HepG2 (cell line): ENCODE results near the gene RTBDN. TPM values are rescaled to one million over a fixed set of nuclear protein-coding genes. Genes with fewer than 3 reads are reported as not detected.

ENCODE experiments used
- CBX1 ChIP-seq: IDR thresholded peaks from one replicate; pipeline ENCODE4 v1.6.1; 2016; ENCODE audit warnings: antibody characterized with exemption, low read depth
- HIVEP1 ChIP-seq: sonication (generic); formaldehyde crosslinking; IDR thresholded peaks from 2 replicates; pipeline ENCODE4 v1.4.0; 2020; ENCODE audit warnings: mild to moderate bottlenecking, missing genetic modification reagents
- KDM5B ChIP-seq: sonication (generic); formaldehyde crosslinking; IDR thresholded peaks from 2 replicates; pipeline ENCODE4 v1.4.0; 2020; ENCODE audit warnings: missing genetic modification reagents, mild to moderate bottlenecking, borderline replicate concordance
- MZF1 ChIP-seq: sonication (generic); formaldehyde crosslinking; IDR thresholded peaks from 2 replicates; pipeline ENCODE4 v1.8.1; 2023; ENCODE audit warnings: mild to moderate bottlenecking, missing genetic modification reagents, borderline replicate concordance
- PBX3 ChIP-seq: sonication (generic); formaldehyde crosslinking; IDR thresholded peaks from 2 replicates; pipeline ENCODE4 v1.8.1; 2023; ENCODE audit warnings: missing genetic modification reagents, inconsistent platforms, borderline replicate concordance
- PRDM10 ChIP-seq: sonication (generic); formaldehyde crosslinking; IDR thresholded peaks from 2 replicates; pipeline ENCODE4 v1.4.0; 2020; ENCODE audit warnings: low read depth, missing genetic modification reagents
- SRSF9 ChIP-seq: fragments of 200-400 bp; formaldehyde crosslinking; IDR thresholded peaks from 2 replicates; pipeline ENCODE4 v1.6.1; 2018; ENCODE audit warnings: borderline replicate concordance, mild to moderate bottlenecking, low read depth, low read length; ENCODE audit not compliant: insufficient read depth, poor library complexity, severe bottlenecking
- TRIM22 ChIP-seq: fragments of 450-650 bp; IDR thresholded peaks from 2 replicates; pipeline ENCODE4 v1.6.1; 2017
- USF2 ChIP-seq, 2 experiments: sonication (generic) in 1 of 2; formaldehyde crosslinking in 1 of 2; IDR thresholded peaks; 2 replicates each; pipeline versions ENCODE4 v1.5.1 to v1.6.1; 2011 to 2020; ENCODE audit warnings: borderline replicate concordance in 1 of 2, low read depth in 1 of 2, low read length in 1 of 2, mild to moderate bottlenecking in 1 of 2, missing genetic modification reagents in 1 of 2, moderate library complexity in 1 of 2
- ZNF18 ChIP-seq: sonication (generic); formaldehyde crosslinking; IDR thresholded peaks from 2 replicates; pipeline ENCODE4 v1.8.0; 2022; ENCODE audit warnings: mild to moderate bottlenecking, missing genetic modification reagents; ENCODE audit not compliant: insufficient replicate concordance
- ZNF24 ChIP-seq: fragments of 450-650 bp; IDR thresholded peaks from 2 replicates; pipeline ENCODE4 v1.6.1; 2017; ENCODE audit warnings: antibody characterized with exemption, mild to moderate bottlenecking
- ZNF331 ChIP-seq: sonication (generic); formaldehyde crosslinking; IDR thresholded peaks from 2 replicates; pipeline ENCODE4 v1.4.0; 2020; ENCODE audit warnings: missing genetic modification reagents
- ZNF362 ChIP-seq: sonication (generic); formaldehyde crosslinking; IDR thresholded peaks from 2 replicates; pipeline ENCODE4 v1.4.0; 2020; ENCODE audit warnings: missing genetic modification reagents, mild to moderate bottlenecking, borderline replicate concordance
- ZNF670 ChIP-seq: sonication (generic); formaldehyde crosslinking; IDR thresholded peaks from 2 replicates; pipeline ENCODE4 v1.8.0; 2022; ENCODE audit warnings: mild to moderate bottlenecking, missing genetic modification reagents, borderline replicate concordance
- ZNF672 ChIP-seq: sonication (generic); formaldehyde crosslinking; IDR thresholded peaks from 2 replicates; pipeline ENCODE4 v1.8.1; 2022; ENCODE audit warnings: missing genetic modification reagents
- polyA plus RNA-seq, 8 experiments: library from polyadenylated mRNA; depleted of rRNA in 3 of 8; stranded (reverse) in 7 of 8; unstranded in 1 of 8; fragments of >200 nt; fragmentation: Illumina TruSeq in 4 of 8; extraction: Trizol in 4 of 8; gene quantifications; 2 replicates each; pipeline versions ENCODE4 v1.2.1 to v1.2.3, GENCODE V29; 2011 to 2016; ENCODE audit warnings: low read depth in 4 of 8, missing spikeins in 1 of 8, mixed read lengths in 1 of 8; ENCODE audit not compliant: insufficient read depth in 1 of 8
- total RNA-seq, 5 experiments: library from RNA; depleted of rRNA; stranded (reverse); fragments of >200 nt; fragmentation: Illumina TruSeq; extraction: Trizol; gene quantifications; 2 replicates each; pipeline ENCODE4 v1.2.3, GENCODE V29; 2016; ENCODE audit warnings: low read depth in 1 of 5

RTBDN gene
- total and polyA plus RNA-seq, 2 of the 13 experiments (the other 11 are each of a cell fraction or from before 2014, with no cell fraction given): 0.27 to 0.48 TPM

- TF ChIP-seq TRIM22: no peak
- TF ChIP-seq ZNF362: peak; percentile 23; the same call in 1 of the 2 replicates
- peak; percentile 73; the same call in 1 of the 2 replicates for TF ChIP-seq KDM5B (CRISPR knock-in tag)
- TF ChIP-seq ZNF331 (CRISPR knock-in tag): peak; percentile 81
- no peak for TF ChIP-seq USF2 (IDR thresholded peaks at IDR 0.05; ENCODE audit: low read depth, low read length)
- TF ChIP-seq USF2 (CRISPR knock-in tag; IDR thresholded peaks at IDR 0.05; ENCODE audit: borderline replicate concordance): no peak
- TF ChIP-seq ZNF672 (CRISPR knock-in tag): no peak
- no peak; the same call in 1 of the 2 replicates for TF ChIP-seq PBX3 (CRISPR knock-in tag)
- TF ChIP-seq CBX1: no peak
- TF ChIP-seq ZNF24: no peak
- TF ChIP-seq ZNF18 (CRISPR knock-in tag): no peak
- no peak for TF ChIP-seq SRSF9
- no peak for TF ChIP-seq ZNF670 (CRISPR knock-in tag)
- peak; percentile 80 for TF ChIP-seq HIVEP1 (CRISPR knock-in tag)
- TF ChIP-seq PRDM10 (CRISPR knock-in tag): peak; percentile 91
- no peak for TF ChIP-seq MZF1 (CRISPR knock-in tag)
Measured at GRCh38 chr19:12806242-12807081, 27.9 kb downstream of the RTBDN start, which contains the start of gene RNASEH2A (continued).
